Natural killer cell (primary cell): ENCODE measurements around the gene ADSS1. TPM values are rescaled to one million over a fixed set of nuclear protein-coding genes. Genes with fewer than 3 reads are reported as not detected.

Experiments used
- ATAC-seq, 3 donors: fragments of 150-1000 bp in 2 of 3; fragments of 200-7000 bp in 1 of 3; cut with Tn5 transposase; 1 replicate in 1 of 3; 2 replicates in 2 of 3; pipeline ENCODE4 v1.10.0; 2021; ENCODE audit warnings: mild to moderate bottlenecking in 2 of 3, moderate library complexity in 2 of 3
- DNase-seq, 2 donors: peaks; one replicate each; pipeline versions ENCODE4 v3.0.0 to v3.0.0-alpha.2; 2013 to 2021; ENCODE audit warnings: mixed read lengths in 1 of 2
- H3K27ac ChIP-seq: one replicate; pipeline ENCODE4 v1.5.1; 2013; ENCODE audit warnings: mild to moderate bottlenecking, low read length
- H3K27me3 ChIP-seq: one replicate; pipeline ENCODE4 v1.6.1; 2013; ENCODE audit warnings: low read length; ENCODE audit not compliant: control insufficient read depth, insufficient read depth
- H3K36me3 ChIP-seq: one replicate; pipeline ENCODE4 v1.6.1; 2013; ENCODE audit warnings: low read length; ENCODE audit not compliant: control insufficient read depth, insufficient read depth
- H3K4me1 ChIP-seq: one replicate; pipeline ENCODE4 v1.6.1; 2013; ENCODE audit warnings: low read length; ENCODE audit not compliant: control insufficient read depth, insufficient read depth
- H3K4me3 ChIP-seq: one replicate; pipeline ENCODE4 v1.5.1; 2013; ENCODE audit warnings: low read length
- H3K9me3 ChIP-seq: one replicate; pipeline ENCODE4 v1.6.1; 2013; ENCODE audit warnings: low read length; ENCODE audit not compliant: control insufficient read depth, insufficient read depth
- H3K27ac Mint-ChIP-seq, 2 donors: one replicate each; pipeline ENCODE4 v1.8.0; 2022; ENCODE audit warnings: mild to moderate bottlenecking in 2 of 2, mixed read lengths in 2 of 2, moderate library complexity in 1 of 2
- H3K27me3 Mint-ChIP-seq, 2 donors: one replicate each; pipeline ENCODE4 v1.8.0; 2022; ENCODE audit warnings: low read depth in 2 of 2, mixed read lengths in 2 of 2
- H3K36me3 Mint-ChIP-seq: one replicate; pipeline ENCODE4 v1.8.0; 2022; ENCODE audit warnings: mixed read lengths
- H3K4me1 Mint-ChIP-seq, 2 donors: one replicate each; pipeline ENCODE4 v1.8.0; 2022; ENCODE audit warnings: mixed read lengths in 2 of 2
- H3K4me3 Mint-ChIP-seq: one replicate; pipeline ENCODE4 v1.8.0; 2022; ENCODE audit warnings: mild to moderate bottlenecking, moderate library complexity, mixed read lengths
- H3K9me3 Mint-ChIP-seq, 2 donors: one replicate each; pipeline ENCODE4 v1.8.0; 2022; ENCODE audit warnings: mixed read lengths in 2 of 2
- CTCF ChIP-seq: fragments of 200-600 bp; IDR thresholded peaks from one replicate; pipeline ENCODE4 v1.8.0; 2022; ENCODE audit warnings: antibody characterized with exemption
- WGBS: methylation state at CpG from one replicate; pipeline ENCODE4 v1.1.7; 2013; ENCODE audit warnings: missing lambda C conversion rate; ENCODE audit not compliant: insufficient coverage; 5-methylcytosine and 5-hydroxymethylcytosine counted together
- intact Hi-C: fragments of 100-400 bp; cut with micrococcal nuclease; formaldehyde crosslinking; loops from one replicate; pipeline ENCODE4 v1.14.2; 2022
- total RNA-seq, 4 donors: library from RNA; stranded (reverse); fragments of 120-200 nt in 1 of 4; gene quantifications; one replicate each; pipeline versions ENCODE4 v1.2.3 to v1.2.4, GENCODE V29; 2013 to 2022

ADSS1 gene
- total RNA-seq, 3 donors from 2014 or later (not counting 1 experiment from before 2014, with no cell fraction given): 2.1 to 2.7 (median 2.5) TPM

GRCh38 chr14:104769324-104770071 lies 45.5 kb downstream of the ADSS1 start:
- Histone ChIP-seq H3K36me3 (peaks cover 32% of the 10 kb centered on the region), H3K4me3 (no peak overlapping the region), H3K4me1 (peaks cover 8% of the 10 kb centered on the region), H3K9me3 (no peaks in the 10 kb centered on the region), H3K27me3 (no peaks in the 10 kb centered on the region), H3K27ac (no peak overlapping the region)
- no peaks in the 10 kb centered on the region for H3K27me3 Mint-ChIP-seq
- no peaks in the 10 kb centered on the region for H3K36me3 Mint-ChIP-seq
- peak overlapping the region in 1 of 2 donors; percentile 42 for H3K27ac Mint-ChIP-seq
- no peak for TF ChIP-seq CTCF
- 89% methylated on average over 17 of the region's 18 CpGs for WGBS
- intact Hi-C loops: no loop called here
- ATAC-seq (no peak), DNase-seq (no peak)
- H3K9me3 Mint-ChIP-seq: peaks cover 0 to 2% of the 10 kb centered on the region in 2 donors
- no peaks in the 10 kb centered on the region for H3K4me1 Mint-ChIP-seq
- H3K4me3 Mint-ChIP-seq: no peak overlapping the region

GRCh38 chr14:104770072-104770579 lies 46.1 kb downstream of the ADSS1 start:
- ATAC-seq: no peak
- no peak for TF ChIP-seq CTCF
- H3K9me3 ChIP-seq: no peaks in the 10 kb centered on the region
- intact Hi-C loops: no loop called here
- H3K4me1 Mint-ChIP-seq: no peaks in the 10 kb centered on the region
- 97% methylated on average over 24 of the region's 24 CpGs for WGBS
- H3K4me3 ChIP-seq: no peak overlapping the region
- H3K4me1 ChIP-seq: peaks cover 8% of the 10 kb centered on the region
- no peak overlapping the region for H3K27ac Mint-ChIP-seq
- no peaks in the 10 kb centered on the region for H3K27me3 Mint-ChIP-seq
- no peak overlapping the region for H3K27ac ChIP-seq
- H3K36me3 ChIP-seq: peaks cover 35% of the 10 kb centered on the region
- H3K4me3 Mint-ChIP-seq: no peak overlapping the region
- no peaks in the 10 kb centered on the region for H3K36me3 Mint-ChIP-seq
- no peaks in the 10 kb centered on the region for H3K27me3 ChIP-seq
- H3K9me3 Mint-ChIP-seq: peaks cover 0 to 2% of the 10 kb centered on the region in 2 donors
- no peak for DNase-seq

- no peaks in the 10 kb centered on the region for H3K27me3 Mint-ChIP-seq
- H3K9me3 ChIP-seq: no peaks in the 10 kb centered on the region
- no peak overlapping the region for H3K27ac Mint-ChIP-seq
- ATAC-seq: no peak
- intact Hi-C loops: no loop called here
- no peaks in the 10 kb centered on the region for H3K27me3 ChIP-seq
- H3K4me1 ChIP-seq: peaks cover 8% of the 10 kb centered on the region
- peak; percentile 54 for TF ChIP-seq CTCF
- H3K9me3 Mint-ChIP-seq: peaks cover 0 to 2% of the 10 kb centered on the region in 2 donors
- H3K27ac ChIP-seq: no peak overlapping the region
- no peak overlapping the region for H3K4me3 Mint-ChIP-seq
- peaks cover 37% of the 10 kb centered on the region for H3K36me3 ChIP-seq
- H3K4me1 Mint-ChIP-seq: no peaks in the 10 kb centered on the region
- 88% methylated on average over 4 of the region's 5 CpGs for WGBS
- DNase-seq: peak in 1 of 2 donors; percentile 37
- H3K4me3 ChIP-seq: no peak overlapping the region
- H3K36me3 Mint-ChIP-seq: no peaks in the 10 kb centered on the region
Measured at GRCh38 chr14:104770851-104771272, 46.8 kb downstream of the ADSS1 start.
